GM18508 (cell line): ENCODE data around the gene SEMA6C.
"Not testable (repeated sequence)": the region's sequence is repeated elsewhere in the genome, so short reads cannot be mapped to it uniquely, and the experiment has no call there.

Experiments used
- ATAC-seq: cut with Tn5 transposase; IDR thresholded peaks from one replicate; pipeline ENCODE4 v1.9.1; 2021; ENCODE audit warnings: moderate number of reproducible peaks; ENCODE audit not compliant: insufficient read depth, unreplicated experiment

Gene SEMA6C

DNA sequence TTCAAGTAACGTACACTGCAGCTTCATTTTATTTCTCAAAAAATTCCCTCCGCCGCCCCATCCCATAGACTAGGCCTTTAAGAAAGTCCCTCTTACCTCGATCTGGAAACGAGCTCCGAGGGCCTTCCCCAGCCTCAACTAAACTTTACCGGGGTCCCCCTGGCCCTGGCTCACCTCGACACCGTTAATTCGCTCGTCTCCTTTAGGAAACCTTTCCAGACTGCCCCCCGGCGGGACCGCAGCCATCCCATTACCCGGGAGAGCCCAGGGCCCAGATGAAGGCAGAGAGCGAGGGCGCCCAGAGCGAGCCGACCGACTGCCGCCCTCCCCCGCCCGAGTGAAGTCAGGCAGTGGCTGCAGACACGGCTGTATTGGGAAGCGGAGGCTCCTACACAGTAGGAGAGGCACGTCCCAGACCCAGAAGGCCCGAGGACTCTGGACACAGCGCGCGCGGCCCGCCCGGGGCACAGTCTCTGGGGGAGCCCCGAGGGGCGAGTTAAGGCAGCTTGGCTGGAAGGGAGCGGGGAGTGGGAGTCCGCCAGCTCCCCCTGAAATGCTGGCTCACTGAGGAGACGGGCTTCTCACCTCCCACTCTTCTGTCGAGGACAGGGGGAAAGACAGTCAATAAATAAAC, 14.6 kb downstream of the SEMA6C start:
- no peak for ATAC-seq

DNA sequence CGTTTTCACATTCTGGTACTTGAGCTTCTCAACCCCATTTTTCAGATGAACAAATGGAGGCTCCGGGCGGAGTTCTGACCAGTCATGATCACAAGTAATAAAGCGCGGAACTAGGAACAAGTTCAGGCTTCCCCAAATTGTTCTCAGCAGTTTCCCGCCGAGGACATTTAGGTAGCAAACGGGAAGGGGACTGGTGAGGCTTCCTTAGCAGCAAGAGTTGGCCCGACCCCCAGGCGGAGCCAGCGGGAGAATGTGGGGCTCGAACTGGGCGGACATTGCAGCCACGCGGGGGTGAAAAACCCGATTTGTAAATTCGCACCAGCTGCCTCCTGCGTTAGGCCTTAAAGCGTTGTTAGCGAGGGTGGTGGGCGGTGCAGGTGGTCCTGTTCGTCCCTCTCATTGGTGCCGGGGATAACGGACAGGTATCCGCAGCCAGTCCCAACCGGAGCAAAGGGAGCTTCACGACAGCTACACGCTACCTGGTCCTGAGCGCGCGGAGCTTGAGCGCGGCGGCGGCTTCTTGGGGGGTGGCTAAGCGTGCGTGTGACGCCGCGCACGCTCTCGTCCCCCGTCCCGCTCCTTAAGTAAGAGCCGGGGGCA, 15.3 kb downstream of the SEMA6C start:
- no peak for ATAC-seq

DNA sequence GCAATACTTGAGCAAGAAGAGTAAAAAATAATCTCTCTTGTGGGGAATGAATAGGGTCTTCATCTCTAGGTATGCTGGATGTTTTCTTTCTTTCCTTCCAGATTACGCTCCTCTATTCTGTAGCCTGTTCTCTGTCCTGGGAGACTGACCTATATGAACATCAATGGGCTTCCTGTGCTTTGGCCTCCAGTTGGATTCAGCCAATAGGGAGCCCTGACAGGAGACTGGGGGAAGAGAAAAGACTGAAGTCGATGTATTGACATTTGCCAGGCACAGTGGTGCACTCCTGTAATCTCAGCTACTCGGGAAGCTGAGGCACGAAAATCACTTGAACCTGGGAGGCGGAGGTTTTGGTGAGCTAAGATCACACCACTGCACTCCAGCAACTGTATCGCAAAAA, 17.6 kb downstream of the SEMA6C start:
- ATAC-seq: no peak

DNA sequence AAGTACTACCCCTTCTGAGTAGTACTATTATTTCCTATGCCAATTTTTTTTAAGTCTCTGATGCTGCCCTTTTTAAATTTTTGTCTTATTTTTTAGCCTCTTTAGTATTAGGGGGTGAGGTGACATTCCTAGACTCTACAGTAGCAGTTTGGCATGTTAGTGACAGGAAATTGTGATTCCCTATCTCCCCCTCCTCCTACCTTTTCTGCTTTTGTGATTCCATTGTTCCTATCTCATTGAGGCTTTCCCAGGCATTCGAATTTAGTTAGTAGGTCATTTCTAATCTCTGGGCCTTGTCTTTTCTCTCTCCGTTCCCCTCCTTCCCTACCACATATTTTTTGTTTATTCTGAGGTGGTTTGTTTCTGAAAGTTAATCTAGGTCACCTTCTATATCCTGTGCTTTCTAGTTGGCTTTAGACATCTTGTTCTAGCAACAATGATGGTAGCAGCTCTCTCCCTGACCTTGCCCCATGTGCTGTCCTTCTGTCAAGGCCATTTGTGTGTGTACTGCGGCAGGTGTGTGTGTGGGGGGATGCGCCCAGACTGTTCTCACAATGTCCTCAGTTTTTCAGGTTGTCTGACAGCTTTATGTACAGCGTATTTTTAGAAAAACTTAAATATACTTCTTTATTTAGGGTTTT, 21.5 kb downstream of the SEMA6C start:
- no peak for ATAC-seq

DNA sequence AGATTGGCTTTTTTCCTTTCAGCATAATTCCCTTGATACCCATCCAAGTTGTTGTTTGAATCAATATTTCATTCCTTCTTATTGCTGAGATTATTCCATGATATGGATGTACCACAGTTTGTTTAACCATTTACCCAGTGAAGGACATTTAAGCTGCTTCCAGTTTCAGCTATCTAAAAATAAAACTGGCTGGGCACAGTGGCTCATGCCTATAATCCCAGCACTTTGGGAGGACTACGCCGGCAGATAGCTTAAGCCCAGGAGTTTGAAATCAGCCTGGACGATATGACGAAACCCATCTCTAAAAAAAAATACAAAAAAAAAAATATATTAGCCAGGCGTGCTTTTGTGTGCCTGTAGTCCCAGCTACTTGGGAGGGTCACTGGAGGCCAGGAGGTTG, 32.6 kb downstream of the SEMA6C start:
- no peak for ATAC-seq

DNA sequence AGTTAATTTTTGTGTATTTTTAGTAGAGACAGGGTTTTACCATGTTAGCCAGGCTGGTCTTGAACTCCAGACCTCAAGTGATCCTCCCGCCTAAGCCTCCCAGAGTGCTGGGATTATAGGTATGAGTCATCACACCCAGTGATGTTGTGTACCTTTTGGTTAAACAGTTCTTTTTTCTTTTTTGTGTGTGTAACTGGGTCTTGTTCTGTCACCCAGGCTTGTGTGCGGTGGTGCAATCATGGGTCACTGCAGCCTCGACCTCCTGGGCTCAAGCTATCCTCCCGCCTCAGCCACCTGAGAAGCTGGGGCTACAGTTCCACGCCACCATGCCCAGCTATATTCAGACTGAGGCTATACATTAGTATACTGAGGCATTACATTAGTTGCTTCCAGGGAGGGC, 38.1 kb downstream of the SEMA6C start:
- ATAC-seq: no peak

DNA sequence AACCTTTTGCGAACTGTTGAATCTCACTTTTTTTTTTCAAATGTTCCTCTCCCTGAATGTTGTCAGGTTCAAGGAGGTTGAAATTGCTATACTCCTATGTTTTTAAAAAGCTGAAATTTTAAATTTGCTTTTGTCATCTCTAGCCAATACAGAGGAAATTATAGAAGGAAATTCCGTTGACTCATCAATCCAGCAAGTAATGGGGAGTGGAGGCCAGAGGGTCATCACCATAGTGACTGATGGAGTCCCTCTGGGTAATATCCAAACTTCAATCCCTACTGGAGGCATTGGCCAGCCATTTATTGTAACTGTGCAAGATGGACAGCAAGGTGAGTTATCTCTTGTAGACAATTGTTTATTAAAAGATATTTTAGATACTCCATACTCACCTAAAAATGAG, 39.5 kb downstream of the SEMA6C start:
- no peak for ATAC-seq

DNA sequence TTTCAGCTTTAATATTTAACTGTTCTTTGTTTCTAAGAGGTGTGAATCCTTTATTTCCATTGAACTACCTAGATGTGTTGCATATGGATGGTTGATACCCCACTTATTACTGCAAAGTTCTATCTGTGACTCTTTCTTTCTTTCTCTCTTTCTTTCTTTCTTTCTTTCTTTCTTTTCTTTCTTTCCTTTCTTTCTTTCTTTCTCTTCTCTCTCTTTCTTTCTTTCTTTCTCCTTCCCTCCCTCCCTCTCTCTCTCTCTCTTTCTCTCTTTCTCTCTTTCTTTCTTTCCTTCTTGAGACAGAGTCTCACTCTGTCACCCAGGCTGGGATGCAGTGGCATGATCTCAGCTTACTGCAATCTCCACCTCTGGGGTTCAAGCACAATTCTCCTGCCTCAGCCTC, 41.8 kb downstream of the SEMA6C start:
- ATAC-seq: no peak

DNA sequence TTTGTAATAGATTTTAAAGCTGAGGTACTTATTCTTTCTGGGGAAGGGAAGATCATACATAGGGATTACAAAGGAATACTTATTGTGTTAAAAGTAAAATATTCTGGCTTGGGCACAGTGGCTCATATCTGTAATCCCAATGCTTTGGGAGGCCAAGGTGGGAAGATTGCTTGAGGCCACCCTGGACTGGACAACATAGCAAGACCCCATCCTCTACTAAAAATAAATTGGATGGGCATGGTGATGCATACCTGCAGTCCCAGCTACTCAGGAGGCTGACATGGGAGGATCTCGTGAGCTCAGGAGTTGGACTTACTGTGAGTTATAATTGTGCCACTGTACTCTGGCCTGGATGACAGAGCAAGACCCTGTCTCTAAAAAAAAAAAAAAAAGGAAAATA, 48.3 kb downstream of the SEMA6C start:
- ATAC-seq: no peak

DNA sequence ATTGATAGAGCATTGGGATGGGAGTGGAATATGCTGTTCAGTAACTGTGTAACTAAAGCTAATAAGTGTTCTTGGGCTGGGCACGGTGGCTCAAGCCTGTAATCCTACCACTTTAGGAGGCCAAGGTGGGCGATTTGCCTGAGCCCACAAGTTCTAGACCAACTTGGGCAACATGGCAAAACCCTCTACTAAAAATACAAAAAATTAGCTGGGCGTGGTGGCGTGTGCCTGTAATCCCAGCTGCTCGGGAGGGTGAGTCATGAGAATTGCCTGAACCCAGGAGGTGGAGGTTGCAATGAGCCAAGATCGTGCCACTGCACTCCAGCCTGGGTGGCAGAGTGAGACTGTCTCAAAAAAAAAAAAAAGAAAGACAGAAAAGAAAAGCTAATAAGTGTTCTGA, 49.0 kb downstream of the SEMA6C start:
- ATAC-seq: not testable (repeated sequence)

DNA sequence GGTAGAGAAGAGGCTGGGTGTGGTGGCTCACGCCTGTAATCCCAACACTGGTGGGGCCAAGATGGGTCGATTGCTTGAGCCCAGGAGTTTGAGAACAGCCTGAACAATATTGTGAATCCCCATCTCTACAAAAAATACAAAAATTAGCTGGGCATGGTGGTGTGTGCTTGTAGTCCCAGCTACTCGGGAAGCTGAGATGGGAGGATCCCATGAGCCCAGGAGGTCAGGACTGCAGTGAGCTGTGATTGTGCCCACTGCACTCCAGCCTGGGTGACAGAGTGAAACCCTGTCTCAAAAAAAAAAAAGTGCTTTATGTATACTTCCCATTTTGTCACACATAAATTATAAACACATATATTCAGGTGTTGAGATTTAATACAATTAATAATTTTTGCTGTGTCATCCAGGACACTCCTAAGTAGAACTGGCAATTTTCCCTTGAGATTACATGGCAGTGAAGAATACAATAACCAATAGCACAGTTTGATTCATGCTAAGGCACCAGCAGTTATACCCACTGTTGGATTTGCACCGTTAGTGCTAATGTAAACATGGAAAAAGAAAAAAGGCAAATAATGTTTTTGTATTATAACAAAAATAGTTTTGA, 60.4 kb downstream of the SEMA6C start:
- ATAC-seq: no peak
